ENCODE results near the gene CHAC2.
A peak's percentile ranks its signal among the peaks of the same experiment; 100 is the strongest.
"Not testable (repeated sequence)": the region's sequence is repeated elsewhere in the genome, so short reads cannot be mapped to it uniquely, and the experiment has no call there.

Gene CHAC2

GRCh38 chr2:53778536-53779162 lies 11.0 kb downstream of the CHAC2 start:
- DNase-seq (ENCODE audit: low spot score) = no peak

DNA sequence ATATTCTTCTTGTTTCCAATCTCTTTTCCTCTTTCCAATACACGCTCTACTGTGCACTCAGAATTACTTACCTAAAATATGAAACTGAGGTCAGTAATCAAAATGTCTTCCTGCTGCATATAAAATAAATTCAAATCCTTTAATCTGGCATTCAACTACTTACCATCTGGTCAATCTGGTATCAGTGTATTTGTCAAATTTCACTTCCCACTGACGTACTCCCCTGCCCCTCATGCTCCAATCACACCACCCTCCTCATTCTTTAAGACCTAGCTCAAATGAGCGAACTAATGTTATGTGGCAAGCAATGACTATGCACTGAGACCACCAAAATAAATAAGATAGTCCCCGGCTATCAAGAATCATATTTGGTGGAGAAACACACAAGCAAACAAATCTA lies 12.5 kb downstream of the CHAC2 start:
- DNase-seq (ENCODE audit: low spot score) = no peak

DNA sequence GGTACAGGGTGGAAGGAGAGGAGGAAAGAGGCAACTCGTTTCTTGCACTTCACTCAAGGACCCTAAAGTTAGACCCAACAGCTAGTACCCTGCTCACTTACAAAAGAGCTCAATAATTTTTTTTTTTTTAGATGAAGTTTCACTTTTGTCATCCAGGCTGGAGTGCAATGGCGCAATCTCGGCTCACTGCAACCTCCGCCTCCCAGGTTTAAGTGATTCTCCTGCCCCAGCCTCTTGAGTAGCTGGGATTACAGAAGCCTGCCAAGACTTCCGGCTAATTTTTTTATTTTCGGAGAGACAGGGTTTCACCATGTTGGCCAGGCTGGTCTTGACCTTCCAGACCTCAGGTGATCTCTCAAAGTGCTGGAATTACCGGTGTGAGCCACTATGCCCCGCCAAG lies 15.1 kb downstream of the CHAC2 start:
- no peak for DNase-seq (ENCODE audit: low spot score)

GRCh38 chr2:53784436-53784835 lies 16.8 kb downstream of the CHAC2 start:
- DNase-seq (ENCODE audit: low spot score) = no peak

GRCh38 chr2:53785366-53785765 lies 17.8 kb downstream of the CHAC2 start:
- no peak for DNase-seq (ENCODE audit: low spot score)

- DNase-seq (ENCODE audit: low spot score) = no peak
These were observed 18.7 kb downstream of the CHAC2 start for GRCh38 chr2:53786352-53786704.

DNA sequence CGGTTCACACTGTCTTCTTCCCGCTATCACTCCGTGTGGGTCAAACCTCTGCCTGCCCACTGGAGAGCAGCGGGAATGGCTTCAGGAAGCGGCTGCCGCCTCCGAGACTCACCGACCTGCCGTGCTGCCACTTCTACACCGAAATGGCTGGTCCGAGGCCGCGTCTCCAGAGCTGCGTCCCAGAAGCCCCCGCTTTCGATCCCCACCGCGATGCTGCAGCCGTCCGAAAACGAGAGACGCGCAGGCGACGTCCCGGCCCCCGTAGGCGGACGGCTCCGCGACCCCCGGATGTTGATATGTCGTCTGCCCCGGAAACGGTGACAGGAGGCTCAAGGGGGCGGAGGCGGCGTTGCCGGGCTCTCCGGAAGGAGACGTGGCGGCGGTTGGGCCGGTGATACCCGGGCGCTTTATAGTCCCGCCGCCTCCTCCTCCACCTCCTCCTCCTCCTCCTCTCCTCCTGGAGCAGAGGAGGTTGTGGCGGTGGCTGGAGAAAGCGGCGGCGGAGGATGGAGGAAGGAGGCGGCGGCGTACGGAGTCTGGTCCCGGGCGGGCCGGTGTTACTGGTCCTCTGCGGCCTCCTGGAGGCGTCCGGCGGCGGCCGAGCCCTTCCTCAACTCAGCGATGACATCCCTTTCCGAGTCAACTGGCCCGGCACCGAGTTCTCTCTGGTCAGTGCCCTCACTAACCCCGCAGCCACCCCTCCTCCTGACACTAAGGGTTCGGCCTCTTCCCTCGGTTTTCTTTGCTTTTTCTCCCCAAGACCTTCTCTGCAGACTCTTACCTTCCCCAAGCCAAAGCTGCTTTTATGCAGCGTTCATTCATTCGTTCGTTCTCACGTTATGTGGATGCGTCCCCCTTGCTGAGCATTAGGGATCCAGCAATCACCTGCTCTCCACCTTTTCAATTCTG lies 19.4 kb downstream of the CHAC2 start, which contains the start of the genes ASB3 and ERLEC1:
Gene ASB3, minus strand, starts transcription at position 249 of the 909 bp plus-strand sequence. CDS start 21,381 bp downstream, outside the sequence.
Gene ERLEC1, plus strand, starts transcription at position 340 of the 909 bp plus-strand sequence. Its CDS starts 167 bp downstream, at position 507.
- DNase-seq (ENCODE audit: low spot score) = peak; percentile 81

DNA sequence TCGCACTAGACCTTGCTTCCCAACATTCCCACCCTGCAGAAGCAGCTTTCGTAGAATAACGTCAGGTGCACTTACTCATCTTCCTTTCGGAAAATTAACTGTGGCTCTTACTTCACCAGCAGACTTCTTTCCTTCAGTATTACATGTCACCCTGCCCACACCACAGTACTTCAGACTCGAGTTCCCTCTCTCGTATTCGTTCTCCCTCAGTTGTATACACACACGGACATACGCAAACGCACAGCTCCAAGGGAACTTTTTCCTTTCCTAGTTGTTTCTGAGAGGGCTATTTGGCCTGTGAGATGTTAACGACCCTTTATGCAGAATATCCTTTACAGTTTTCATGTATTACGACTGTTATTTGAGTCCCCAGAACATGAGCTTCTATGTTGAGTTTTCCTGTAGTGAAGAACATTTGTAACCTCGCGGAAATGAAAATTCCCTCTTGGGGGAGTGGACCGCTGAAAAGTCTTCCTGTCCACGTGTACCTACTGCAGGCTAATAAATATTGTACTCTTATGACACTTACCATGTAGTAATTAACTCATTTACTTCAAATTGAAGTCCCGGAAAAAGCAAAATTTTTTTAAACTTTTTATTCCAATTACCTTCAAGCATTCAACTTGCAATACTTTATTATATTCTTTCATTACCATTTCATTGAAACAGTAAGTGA lies 20.1 kb downstream of the CHAC2 start:
- DNase-seq (ENCODE audit: low spot score) = no peak

GRCh38 chr2:53793261-53793660 lies 25.7 kb downstream of the CHAC2 start:
- DNase-seq (ENCODE audit: low spot score) = no peak

DNA sequence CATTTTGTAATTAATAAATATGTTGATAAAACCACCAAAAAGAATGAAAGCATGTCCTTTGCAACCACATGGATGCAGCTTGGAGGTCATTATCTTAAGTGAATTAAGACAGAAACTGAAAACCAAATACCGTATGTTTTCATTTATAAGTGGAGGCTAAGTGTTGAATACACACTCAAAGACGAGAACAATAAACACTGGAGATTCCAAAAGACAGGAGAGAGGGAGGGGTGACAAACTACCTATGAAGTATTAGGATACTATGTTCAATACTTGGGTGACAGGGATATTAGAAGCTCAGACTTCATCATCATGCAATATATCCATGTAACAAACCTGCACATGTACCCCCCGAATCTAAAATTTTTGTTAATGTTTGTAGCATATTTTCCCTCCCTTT lies 26.2 kb downstream of the CHAC2 start:
- DNase-seq (ENCODE audit: low spot score) = no peak

DNA sequence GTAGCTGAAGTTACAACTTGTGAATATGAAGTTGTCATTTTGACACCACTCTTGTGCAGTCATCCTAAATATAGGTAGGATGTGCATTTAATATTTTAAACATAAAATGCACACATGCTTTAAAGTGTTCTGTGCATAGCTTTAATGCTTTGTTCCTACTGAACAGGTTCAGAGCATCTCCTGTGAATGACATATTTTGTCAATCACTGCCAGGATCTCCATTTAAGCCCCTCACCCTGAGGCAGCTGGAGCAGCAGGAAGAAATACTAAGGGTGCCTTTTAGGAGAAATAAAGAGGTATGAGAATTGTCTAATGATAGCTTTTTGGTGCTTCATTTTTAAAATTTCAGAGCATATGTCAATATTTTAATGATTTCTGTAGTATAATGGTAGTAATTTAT lies 33.9 kb downstream of the CHAC2 start:
- no peak for DNase-seq (ENCODE audit: low spot score)

- no peak for DNase-seq (ENCODE audit: low spot score)
These were observed 35.1 kb downstream of the CHAC2 start for GRCh38 chr2:53802617-53803151.

DNA sequence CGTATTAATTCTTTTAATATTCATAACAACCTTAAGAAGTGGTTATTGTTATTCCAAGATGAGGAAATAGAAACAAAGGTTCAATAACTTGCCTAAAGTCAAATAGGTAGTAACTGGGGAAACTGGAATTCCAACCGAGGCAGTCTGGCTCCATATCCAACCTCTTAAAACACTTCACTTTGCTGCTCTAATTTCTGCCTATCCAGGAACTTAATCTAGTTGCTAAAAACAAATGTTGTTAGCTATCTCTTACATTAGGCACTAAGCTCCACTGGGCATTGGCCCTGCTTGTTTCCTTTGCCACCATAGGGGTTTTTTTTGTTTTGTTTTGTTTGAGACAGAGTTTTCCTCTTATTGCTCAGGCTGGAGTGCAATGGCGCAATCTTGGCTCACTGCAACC lies 44.0 kb downstream of the CHAC2 start:
- DNase-seq (ENCODE audit: low spot score) = no peak

DNA sequence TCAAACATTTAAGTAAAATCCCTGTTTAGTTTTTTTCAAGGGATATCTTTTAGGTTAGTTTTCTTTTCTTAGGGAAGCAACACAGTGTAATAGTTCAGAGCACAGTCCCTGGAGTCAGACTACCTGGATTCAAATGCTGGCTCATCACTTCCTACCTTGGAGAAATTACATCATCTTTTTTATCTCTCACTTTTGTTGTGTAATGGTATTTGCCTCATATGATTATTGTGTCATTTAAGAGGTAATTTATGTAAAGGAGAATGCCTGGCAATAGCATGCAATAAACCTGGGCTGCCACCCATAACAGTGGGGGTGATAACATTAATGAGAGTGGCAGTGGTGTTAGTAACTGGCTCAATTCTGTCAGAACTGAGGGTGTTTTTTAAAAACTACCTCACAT lies 45.5 kb downstream of the CHAC2 start:
- DNase-seq (ENCODE audit: low spot score) = no peak

DNA sequence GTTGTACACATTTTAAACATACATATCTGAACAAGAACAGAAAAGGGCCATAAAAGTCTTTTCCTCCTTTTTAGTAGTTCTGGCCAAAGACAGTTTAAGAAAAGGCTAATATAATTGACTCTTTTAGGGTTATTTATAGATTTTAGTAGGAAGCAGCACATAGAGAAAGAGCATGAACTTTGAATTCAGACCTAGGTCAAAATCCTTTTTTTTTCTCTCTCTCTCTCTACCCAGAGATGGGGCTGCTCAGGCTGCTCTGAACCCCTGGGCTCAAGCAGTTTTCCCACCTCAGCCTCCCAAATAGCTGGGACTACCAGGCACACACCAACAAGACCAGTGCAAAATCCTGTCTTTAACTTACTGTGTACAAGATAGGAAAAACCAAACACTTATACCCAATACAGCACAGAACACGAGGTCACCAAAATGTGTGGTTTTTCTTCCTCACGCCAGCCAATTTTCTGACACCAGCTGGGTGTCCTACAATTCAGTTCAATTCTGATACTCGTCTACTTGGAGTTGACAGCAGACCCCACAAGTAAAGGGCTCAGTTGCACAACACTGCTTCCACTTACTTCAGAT lies 51.3 kb downstream of the CHAC2 start:
- DNase-seq (ENCODE audit: low spot score) = no peak

DNA sequence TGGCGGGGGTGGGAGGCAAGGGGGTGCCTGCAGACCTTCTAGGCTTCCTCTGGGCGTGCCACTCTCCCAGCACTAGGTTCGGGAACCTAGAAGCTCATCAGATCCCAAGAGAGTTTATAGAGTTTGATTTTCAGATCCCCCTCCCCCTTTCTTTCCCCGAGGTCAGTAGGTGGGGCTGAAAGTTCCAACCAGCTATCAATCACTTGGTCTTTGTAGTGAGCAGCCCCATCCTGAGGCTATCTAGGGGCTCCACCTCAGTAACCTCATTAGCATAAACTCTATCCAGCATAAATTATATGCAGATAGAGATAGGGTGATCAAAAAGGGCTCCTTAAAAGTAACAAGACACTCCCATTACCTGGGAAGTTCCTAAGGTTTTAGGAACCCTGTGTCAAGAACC lies 52.0 kb downstream of the CHAC2 start:
- DNase-seq (ENCODE audit: low spot score) = no peak

- DNase-seq (ENCODE audit: low spot score) = no peak
These were observed 52.4 kb downstream of the CHAC2 start for GRCh38 chr2:53820048-53820447.

DNA sequence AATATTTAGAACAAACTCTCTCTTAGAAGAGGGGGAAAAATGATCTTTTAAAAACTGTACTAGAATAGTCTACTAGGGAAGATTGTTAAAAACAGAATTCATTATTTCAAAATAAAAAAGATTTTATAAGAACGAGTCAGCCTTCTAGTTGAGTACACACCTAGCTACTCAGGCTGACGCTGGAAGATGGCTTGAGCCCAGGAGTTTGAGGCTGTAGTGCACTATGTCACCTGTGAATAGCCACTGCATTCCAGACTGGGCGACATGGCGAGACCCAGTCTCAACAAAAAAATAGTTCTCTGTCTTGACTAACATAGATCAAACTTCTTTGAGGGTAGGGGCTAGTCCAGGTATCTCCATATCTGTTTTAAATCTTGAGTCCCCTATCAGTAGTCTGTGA lies 53.1 kb downstream of the CHAC2 start:
- no peak for DNase-seq (ENCODE audit: low spot score)

DNA sequence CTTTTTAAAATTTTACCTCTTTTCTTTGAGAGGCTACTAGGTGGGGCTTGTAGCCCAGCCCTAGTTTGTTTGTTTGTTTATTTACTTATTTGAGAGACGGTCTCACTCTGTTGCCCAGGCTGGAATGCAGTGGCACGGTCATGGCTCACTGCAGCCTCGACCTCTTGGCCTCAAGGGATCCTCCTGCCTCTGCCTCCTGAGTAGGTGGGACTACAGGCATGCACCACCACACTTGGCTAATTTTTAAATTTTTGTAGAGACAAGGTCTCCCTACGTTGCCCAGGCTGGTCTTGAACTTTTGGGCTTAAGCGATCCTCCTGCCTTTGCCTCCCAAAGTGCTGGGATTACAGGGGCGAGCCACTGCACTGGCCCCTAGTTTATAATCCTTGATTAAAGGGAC lies 54.2 kb downstream of the CHAC2 start:
- DNase-seq (ENCODE audit: low spot score) = no peak

- DNase-seq (ENCODE audit: low spot score) = not testable (repeated sequence)
These were observed 56.0 kb downstream of the CHAC2 start for GRCh38 chr2:53823639-53824038.
